IMR-90 (cell line): ENCODE results near the gene RGS12. TPM values are rescaled to one million over a fixed set of nuclear protein-coding genes. Genes with fewer than 3 reads are reported as not detected.

Experiments used
- ATAC-seq: fragments of 200-7000 bp; cut with Tn5 transposase; 2 replicates; pipeline ENCODE4 v1.9.1; 2020; ENCODE audit warnings: low read depth, mild to moderate bottlenecking, moderate library complexity
- BruUV-seq: library from RNA; stranded (reverse); fragments of 400-500 nt; replicated peaks from 2 replicates; lab custom pipeline; 2021; lab: Mats Ljungman, UMichigan
- CTCF ChIA-PET: fragments of 300-600 bp; formaldehyde crosslinking; extraction: SDS; loops from one replicate; lab custom pipeline; 2021; ENCODE audit warnings: antibody characterized with exemption; lab: Yijun Ruan, JAX
- POLR2A ChIA-PET: fragments of 300-600 bp; sonication (Branson Sonifier 250); formaldehyde crosslinking; loops from one replicate; lab custom pipeline; 2022; ENCODE audit warnings: antibody characterized with exemption; ENCODE audit not compliant: unreplicated experiment; lab: Charles Lee
- DNase-seq: peaks from one replicate; pipeline ENCODE4 v3.0.0; 2013
- H2AFZ ChIP-seq: replicated peaks from 2 replicates; pipeline ENCODE3; 2013; ENCODE audit warnings: low read length, mild to moderate bottlenecking; ENCODE audit not compliant: poor library complexity
- H2AK5ac ChIP-seq: 2 replicates; pipeline ENCODE4 v1.6.1; 2013; ENCODE audit warnings: low read depth, low read length, inconsistent platforms
- H2AK9ac ChIP-seq: replicated peaks from 2 replicates; pipeline ENCODE3; 2013; ENCODE audit warnings: mild to moderate bottlenecking, low read depth, low read length, moderate library complexity; ENCODE audit not compliant: poor library complexity
- H2BK120ac ChIP-seq: 2 replicates; pipeline ENCODE4 v1.6.1; 2013; ENCODE audit warnings: low read depth, low read length, inconsistent platforms
- H2BK15ac ChIP-seq: 3 replicates; pipeline ENCODE4 v1.6.1; 2013; ENCODE audit warnings: low read depth, low read length, inconsistent platforms
- H2BK20ac ChIP-seq: 2 replicates; pipeline ENCODE4 v1.6.1; 2013; ENCODE audit warnings: low read depth, mild to moderate bottlenecking, inconsistent platforms, low read length, moderate library complexity
- H2BK5ac ChIP-seq: 2 replicates; pipeline ENCODE4 v1.6.1; 2013; ENCODE audit warnings: mild to moderate bottlenecking, low read depth, low read length, inconsistent platforms; ENCODE audit not compliant: poor library complexity, severe bottlenecking
- H3K14ac ChIP-seq: replicated peaks from 2 replicates; pipeline ENCODE4 v1.6.1; 2013; ENCODE audit warnings: low read depth, low read length, inconsistent platforms
- H3K18ac ChIP-seq: 2 replicates; pipeline ENCODE4 v1.6.1; 2013; ENCODE audit warnings: low read depth, low read length, control low read depth
- H3K23ac ChIP-seq: 2 replicates; pipeline ENCODE4 v1.6.1; 2013; ENCODE audit warnings: low read depth, low read length, inconsistent platforms
- H3K27ac ChIP-seq: 2 replicates; pipeline ENCODE4 v1.5.1; 2013; ENCODE audit warnings: mild to moderate bottlenecking, control low read depth, low read length; ENCODE audit not compliant: insufficient read depth
- H3K27me3 ChIP-seq: 2 replicates; pipeline ENCODE4 v1.6.1; 2013; ENCODE audit warnings: low read length; ENCODE audit not compliant: control insufficient read depth, insufficient read depth
- H3K36me3 ChIP-seq: 2 replicates; pipeline ENCODE4 v1.6.1; 2013; ENCODE audit warnings: low read length, mixed read lengths; ENCODE audit not compliant: control insufficient read depth, insufficient read depth
- H3K4ac ChIP-seq: 2 replicates; pipeline ENCODE4 v1.6.1; 2013; ENCODE audit warnings: low read depth, low read length, inconsistent platforms
- H3K4me1 ChIP-seq: 2 replicates; pipeline ENCODE4 v1.6.1; 2013; ENCODE audit warnings: low read length, mixed read lengths; ENCODE audit not compliant: control insufficient read depth, insufficient read depth
- H3K4me2 ChIP-seq: 2 replicates; pipeline ENCODE4 v1.6.1; 2013; ENCODE audit warnings: low read depth, mild to moderate bottlenecking, control low read depth, low read length, moderate library complexity
- H3K4me3 ChIP-seq: 2 replicates; pipeline ENCODE4 v1.5.1; 2013; ENCODE audit warnings: low read depth, mild to moderate bottlenecking, control low read depth, low read length, moderate library complexity; ENCODE audit not compliant: insufficient read depth
- H3K56ac ChIP-seq: 2 replicates; pipeline ENCODE4 v1.6.1; 2013; ENCODE audit warnings: low read length, inconsistent platforms; ENCODE audit not compliant: insufficient read depth; ENCODE audit errors: extremely low read depth
- H3K79me1 ChIP-seq, 2 experiments: 2 replicates each; pipeline ENCODE4 v1.6.1; 2013; ENCODE audit warnings: low read length in 2 of 2, inconsistent platforms in 1 of 2, low read depth in 1 of 2
- H3K9ac ChIP-seq: 2 replicates; pipeline ENCODE4 v1.6.1; 2013; ENCODE audit warnings: low read depth, low read length, control low read depth
- H3K9me1 ChIP-seq: 2 replicates; pipeline ENCODE4 v1.6.1; 2013; ENCODE audit warnings: low read length, inconsistent platforms; ENCODE audit not compliant: insufficient read depth
- H3K9me3 ChIP-seq: 2 replicates; pipeline ENCODE4 v1.6.1; 2013; ENCODE audit warnings: low read length; ENCODE audit not compliant: control insufficient read depth, insufficient read depth
- H4K20me1 ChIP-seq: 2 replicates; pipeline ENCODE4 v1.6.1; 2013; ENCODE audit warnings: low read length, inconsistent platforms; ENCODE audit not compliant: insufficient read depth
- H4K5ac ChIP-seq: 2 replicates; pipeline ENCODE4 v1.6.1; 2013; ENCODE audit warnings: mild to moderate bottlenecking, low read depth, low read length, control low read depth
- H4K8ac ChIP-seq, 2 experiments: 2 replicates each; pipeline ENCODE4 v1.6.1; 2013; ENCODE audit warnings: low read depth in 2 of 2, low read length in 2 of 2, control low read depth in 1 of 2, inconsistent platforms in 1 of 2
- H4K91ac ChIP-seq: 2 replicates; pipeline ENCODE4 v1.6.1; 2013; ENCODE audit warnings: low read depth, low read length, inconsistent platforms; ENCODE audit not compliant: insufficient read depth
- CHD1 ChIP-seq: IDR thresholded peaks from 2 replicates; pipeline ENCODE4 v1.6.1; 2012; ENCODE audit warnings: low read depth, low read length, improper control_type of control experiment
- MAFK ChIP-seq: IDR thresholded peaks from 2 replicates; pipeline ENCODE4 v1.6.1; 2012; ENCODE audit warnings: low read depth, low read length, improper control_type of control experiment
- NFE2L2 ChIP-seq: fragments of 150-350 bp; IDR thresholded peaks from 2 replicates; pipeline ENCODE4 v1.6.1; 2016; ENCODE audit warnings: low read depth, mild to moderate bottlenecking, low read length
- WGBS, 2 experiments: methylation state at CpG; one replicate each; pipeline versions ENCODE4 v1.1.5 to v1.1.7; 2013; ENCODE audit warnings: missing lambda C conversion rate in 2 of 2; ENCODE audit not compliant: insufficient read length in 1 of 2; ENCODE audit errors: extremely low coverage in 2 of 2; 5-methylcytosine and 5-hydroxymethylcytosine counted together
- dilution Hi-C: fragments of 300-500 bp; cut with HindIII; formaldehyde crosslinking; loops from one replicate; pipeline ENCODE4 v1.14.3; 2018; ENCODE audit warnings: low sequenced_read_pairs; ENCODE audit not compliant: unreplicated experiment
- in situ Hi-C: fragments of 300-500 bp; cut with MboI; formaldehyde crosslinking; loops from 3 replicates; pipeline ENCODE4 v1.14.3; 2019; ENCODE audit warnings: low sequenced_read_pairs, inconsistent platforms, mixed read lengths
- intact Hi-C: fragments of 100-400 bp; cut with micrococcal nuclease; formaldehyde crosslinking; loops from 2 replicates; pipeline ENCODE4 v1.10.0; 2022
- polyA plus RNA-seq, 3 experiments: library from polyadenylated mRNA; depleted of rRNA; stranded (reverse); fragments of >200 nt; gene quantifications; 2 replicates each; pipeline ENCODE4 v1.2.3, GENCODE V29; 2012; ENCODE audit warnings: low replicate concordance in 1 of 3
- total RNA-seq: library from RNA; depleted of rRNA; stranded (reverse); fragments of >200 nt; gene quantifications from 2 replicates; pipeline ENCODE4 v1.2.3, GENCODE V29; 2012

RGS12 gene
- total and polyA plus RNA-seq, 2 of the 4 experiments (the other 2 are of a cell fraction) = 11.8 to 12.0 TPM

GRCh38 chr4:3335982-3336381, 43.2 kb downstream of the RGS12 start:
- 56% methylated on average over 3 of the region's 7 CpGs; no CpG with 5 or more reads in 1 of the 2 experiments for WGBS, 2 experiments
- in situ Hi-C loops (no loop called here), dilution Hi-C loops (no loop called here), intact Hi-C loops (no loop called here)
- ChIA-PET CTCF (no interaction called here), POLR2A (no interaction called here)
- H2BK20ac ChIP-seq = no peak overlapping the region
- no peak overlapping the region for H4K5ac ChIP-seq
- no peaks in the 10 kb centered on the region for H3K27me3 ChIP-seq
- no peak overlapping the region for H3K56ac ChIP-seq
- H3K4me2 ChIP-seq = no peak overlapping the region
- peaks cover 4% of the 10 kb centered on the region for H3K9me3 ChIP-seq
- no peak overlapping the region for H3K4me3 ChIP-seq
- ATAC-seq (no peak), DNase-seq (no peak)
- no peak overlapping the region for H4K91ac ChIP-seq
- TF ChIP-seq CHD1 = no peak
- TF ChIP-seq MAFK = no peak
- TF ChIP-seq NFE2L2 = no peak
- H2BK120ac ChIP-seq = no peak overlapping the region
- H3K23ac ChIP-seq = no peak overlapping the region
- peaks cover 4% of the 10 kb centered on the region; the same call in 1 of the 2 replicates for H3K4me1 ChIP-seq
- H2AK5ac ChIP-seq = no peak overlapping the region
- no peak overlapping the region for H3K18ac ChIP-seq
- H3K4ac ChIP-seq = no peak overlapping the region
- peaks cover 10% of the 10 kb centered on the region; the same call in 1 of the 2 replicates for H3K9me1 ChIP-seq
- H4K20me1 ChIP-seq = peaks cover 24% of the 10 kb centered on the region
- H3K9ac ChIP-seq = no peak overlapping the region
- peaks cover 1% of the 10 kb centered on the region; the same call in 1 of the 2 replicates for H3K36me3 ChIP-seq
- BruUV-seq = no TSS peak
- H3K14ac ChIP-seq = no peak overlapping the region
- no peak overlapping the region for H3K27ac ChIP-seq
- peaks cover 18 to 75% of the 10 kb centered on the region in 2 experiments for H3K79me1 ChIP-seq
- no peak overlapping the region for H2AFZ ChIP-seq
- no peak overlapping the region for H4K8ac ChIP-seq
- H2AK9ac ChIP-seq = no peak overlapping the region
- H2BK15ac ChIP-seq = no peak overlapping the region
- H2BK5ac ChIP-seq = no peak overlapping the region
